ENCODE results near the gene DIP2C. TPM values are rescaled to one million over a fixed set of nuclear protein-coding genes. Genes with fewer than 3 reads are reported as not detected.
"Not testable (repeated sequence)": the region's sequence is repeated elsewhere in the genome, so short reads cannot be mapped to it uniquely, and the experiment has no call there.

Gene DIP2C
- total RNA-seq, 2 experiments from 2014 or later, result 0.22 to 0.54 TPM

GRCh38 chr10:649445-649797 is 40.0 kb downstream of the DIP2C start:
- no peaks in the 10 kb centered on the region for H3K36me3 Mint-ChIP-seq
- H3K27ac Mint-ChIP-seq, result no peak overlapping the region
- no peak overlapping the region for H3K4me3 Mint-ChIP-seq
- peaks cover 3% of the 10 kb centered on the region for H3K9me3 Mint-ChIP-seq
- H3K27me3 Mint-ChIP-seq, result peaks cover 6% of the 10 kb centered on the region
- DNase-seq, result no peak
- H3K4me1 Mint-ChIP-seq, result no peaks in the 10 kb centered on the region

DNA sequence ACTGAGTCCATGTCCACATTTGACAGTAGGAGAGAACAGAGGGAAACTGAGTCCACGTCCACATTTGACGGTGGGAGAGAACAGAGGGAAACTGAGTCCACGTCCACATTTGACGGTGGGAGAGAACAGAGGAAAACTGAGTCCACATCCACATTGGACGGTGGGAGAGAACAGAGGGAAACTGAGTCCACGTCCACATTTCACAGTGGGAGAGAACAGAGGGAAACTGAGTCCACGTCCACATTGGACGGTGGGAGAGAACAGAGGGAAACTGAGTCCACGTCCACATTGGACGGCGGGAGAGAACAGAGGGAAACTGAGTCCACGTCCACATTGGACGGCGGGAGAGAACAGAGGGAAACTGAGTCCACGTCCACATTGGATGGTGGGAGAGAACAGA is 42.4 kb downstream of the DIP2C start:
- not testable (repeated sequence) for H3K27ac Mint-ChIP-seq, H3K4me3 Mint-ChIP-seq, H3K36me3 Mint-ChIP-seq, H3K9me3 Mint-ChIP-seq, H3K4me1 Mint-ChIP-seq, DNase-seq, H3K27me3 Mint-ChIP-seq

DNA sequence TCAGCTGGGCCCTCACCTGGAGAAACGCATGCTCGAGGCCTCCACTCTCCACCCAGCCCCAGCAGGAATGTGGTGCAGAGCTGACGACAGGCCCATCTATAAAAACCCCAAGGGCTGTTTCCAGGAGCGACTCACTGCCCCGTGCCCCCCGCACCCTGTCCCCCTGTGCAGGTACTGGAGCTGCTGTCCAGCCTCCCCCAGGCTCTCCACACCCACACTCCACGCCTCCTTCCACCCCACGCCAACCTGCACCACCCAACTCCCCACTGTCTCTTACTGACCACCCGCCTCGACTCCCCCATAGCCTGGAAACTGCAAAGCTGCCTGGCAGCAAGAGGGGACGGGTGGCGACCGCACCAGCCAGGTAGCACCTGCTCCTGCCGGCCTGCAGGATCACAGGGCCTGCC is 43.3 kb downstream of the DIP2C start:
- no peaks in the 10 kb centered on the region for H3K4me1 Mint-ChIP-seq
- no peaks in the 10 kb centered on the region for H3K27me3 Mint-ChIP-seq
- no peak overlapping the region for H3K4me3 Mint-ChIP-seq
- no peak overlapping the region for H3K27ac Mint-ChIP-seq
- DNase-seq, result no peak
- peaks cover 3% of the 10 kb centered on the region for H3K9me3 Mint-ChIP-seq
- no peaks in the 10 kb centered on the region for H3K36me3 Mint-ChIP-seq

DNA sequence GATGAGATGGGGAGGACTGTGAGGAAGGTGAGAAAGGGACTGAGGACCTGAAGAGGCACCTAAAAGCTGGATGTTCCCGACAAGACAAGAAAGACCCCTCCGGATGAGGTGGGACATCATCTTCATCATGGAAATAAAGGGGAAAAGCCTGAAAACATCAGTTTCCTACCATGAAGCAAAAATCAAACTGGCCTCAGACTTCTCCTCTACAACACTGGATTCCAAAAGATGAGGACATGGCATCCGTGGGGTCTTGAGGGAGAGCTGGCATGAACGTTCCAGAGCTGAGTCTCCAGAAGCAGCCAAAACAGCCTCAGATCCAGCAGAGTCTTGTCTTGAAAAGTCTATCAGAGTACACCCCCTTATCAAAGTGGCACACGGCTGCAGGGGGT is 44.5 kb downstream of the DIP2C start:
- H3K4me1 Mint-ChIP-seq, result no peaks in the 10 kb centered on the region
- H3K27ac Mint-ChIP-seq, result no peak overlapping the region
- H3K4me3 Mint-ChIP-seq, result no peak overlapping the region
- H3K27me3 Mint-ChIP-seq, result no peaks in the 10 kb centered on the region
- no peaks in the 10 kb centered on the region for H3K36me3 Mint-ChIP-seq
- peaks cover 3% of the 10 kb centered on the region for H3K9me3 Mint-ChIP-seq
- no peak for DNase-seq

DNA sequence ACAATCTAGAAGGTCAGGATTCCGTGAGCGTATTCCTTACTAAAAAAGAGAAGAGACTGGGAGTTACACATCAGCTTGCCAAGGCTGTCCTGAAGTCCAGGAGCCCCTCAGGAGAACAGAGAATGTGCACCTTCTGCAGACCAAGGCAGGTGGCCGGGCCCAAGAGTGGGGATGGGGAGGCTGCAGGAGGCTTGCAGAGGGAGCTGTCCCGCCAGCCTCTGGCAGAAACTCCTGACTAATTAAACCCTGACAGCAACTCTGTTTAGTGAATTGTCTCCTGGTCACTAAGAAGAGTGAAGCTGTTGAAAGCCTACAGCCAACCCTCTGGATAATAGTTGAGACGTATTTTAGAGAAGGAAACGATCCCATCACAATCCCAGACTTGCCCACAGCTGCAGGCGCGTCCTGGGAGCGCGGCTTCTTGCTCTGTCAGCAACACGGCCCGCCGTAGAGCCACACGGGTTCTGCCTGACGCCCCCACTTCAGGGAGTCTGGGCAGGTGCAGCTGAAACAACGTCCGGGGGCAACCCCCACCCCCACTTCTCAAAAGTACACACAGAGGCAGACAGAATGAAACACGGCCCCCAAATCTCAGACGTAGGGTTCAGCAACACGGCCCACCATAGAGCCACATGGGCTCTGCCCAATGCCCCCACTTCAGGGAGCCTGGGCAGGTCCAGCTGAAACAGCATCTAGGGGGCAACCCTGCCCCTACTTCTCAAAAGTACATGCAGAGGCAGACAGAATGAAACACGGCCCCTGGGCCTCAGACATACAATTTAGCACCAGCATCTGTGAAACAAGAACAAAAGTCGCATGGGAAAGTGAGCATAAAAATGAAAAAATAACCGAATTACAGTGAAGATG is 45.2 kb downstream of the DIP2C start:
- no peak for DNase-seq
- Mint-ChIP-seq H3K9me3 (peaks cover 3% of the 10 kb centered on the region), H3K36me3 (no peaks in the 10 kb centered on the region), H3K4me3 (no peak overlapping the region), H3K27me3 (no peaks in the 10 kb centered on the region), H3K27ac (no peak overlapping the region), H3K4me1 (no peaks in the 10 kb centered on the region)

DNA sequence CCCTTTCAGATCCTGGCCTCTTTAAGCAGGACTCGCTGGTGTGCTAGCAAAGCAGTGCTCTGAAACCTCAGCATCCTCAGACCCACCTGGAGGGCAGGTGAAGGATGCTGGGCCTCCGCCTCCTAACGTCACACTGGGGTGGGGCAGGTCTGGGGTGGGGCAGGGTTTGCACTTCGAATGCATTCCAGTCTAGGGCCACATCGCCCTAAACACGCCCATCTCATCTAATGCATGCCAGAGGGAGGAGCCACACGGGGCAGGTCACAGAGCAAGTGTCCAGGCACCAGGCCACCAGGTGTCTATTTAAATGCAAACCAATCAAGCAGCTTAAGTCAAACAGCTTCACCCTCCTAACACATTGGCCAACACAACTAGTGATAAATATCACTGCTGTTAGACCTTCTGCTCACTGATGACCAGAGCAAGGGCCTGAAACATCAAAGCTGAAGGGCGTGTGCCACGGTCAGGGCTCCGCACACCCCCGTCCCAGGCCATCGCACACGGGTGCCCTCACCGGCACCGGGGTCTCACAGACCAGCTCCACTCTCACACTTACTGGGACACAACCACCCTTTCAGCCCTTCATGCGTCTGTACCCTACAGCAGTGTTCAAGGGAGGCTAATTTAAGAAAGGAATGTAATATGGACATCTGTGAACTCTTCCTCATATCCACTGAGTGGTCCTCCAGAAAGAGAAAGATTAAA is 47.1 kb downstream of the DIP2C start:
- H3K27ac Mint-ChIP-seq, result no peak overlapping the region

DNA sequence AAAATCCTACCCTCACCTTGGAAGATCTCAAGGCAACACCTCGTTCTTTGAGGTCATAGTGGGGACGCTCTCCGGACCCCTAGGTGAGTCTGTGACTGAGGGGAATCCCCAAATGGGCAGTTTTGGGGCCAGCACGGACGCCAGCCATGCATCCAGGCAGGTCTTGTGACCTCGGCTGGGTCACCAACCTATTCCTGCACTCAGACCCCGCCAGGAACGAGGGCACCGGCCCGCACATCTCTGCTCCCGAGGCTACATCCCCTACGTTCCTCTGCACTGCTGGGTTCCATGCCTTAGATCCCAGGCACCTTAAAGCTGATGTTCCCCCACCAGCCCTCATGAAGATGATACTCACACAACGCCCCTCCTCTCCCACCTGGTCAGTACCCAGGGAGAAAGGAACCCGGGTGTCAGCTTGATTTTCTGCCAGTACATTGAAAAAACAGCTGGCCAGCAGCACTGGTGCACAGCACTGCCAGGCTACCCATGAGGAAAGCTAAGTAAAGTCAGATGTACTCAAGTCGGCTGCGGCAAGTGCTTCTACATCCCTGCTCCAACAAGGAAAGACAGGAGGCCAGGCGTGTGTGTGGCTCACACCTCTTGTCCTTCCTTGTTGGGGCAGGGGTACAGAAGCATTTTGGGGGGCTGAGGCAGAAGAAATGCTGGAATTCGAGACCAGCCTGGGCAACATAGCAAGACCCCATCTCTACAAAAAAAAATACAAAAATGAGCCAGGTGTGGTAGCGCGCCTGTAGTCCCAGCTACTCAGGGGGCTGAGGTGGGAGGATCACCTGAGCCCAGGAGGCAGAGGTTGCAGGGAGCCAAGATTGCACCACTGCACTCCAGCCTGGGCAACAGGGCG is 48.1 kb downstream of the DIP2C start:
- Mint-ChIP-seq H3K27me3 (peaks cover 12% of the 10 kb centered on the region), H3K27ac (no peak overlapping the region), H3K9me3 (peaks cover 3% of the 10 kb centered on the region), H3K4me1 (no peaks in the 10 kb centered on the region), H3K4me3 (no peak overlapping the region), H3K36me3 (no peaks in the 10 kb centered on the region)
- no peak for DNase-seq

More for the DNA sequence above, 47.1 kb downstream of the DIP2C start:
- peaks cover 6% of the 10 kb centered on the region for H3K27me3 Mint-ChIP-seq
- peaks cover 3% of the 10 kb centered on the region for H3K9me3 Mint-ChIP-seq
- no peak for DNase-seq
- H3K4me1 Mint-ChIP-seq, result no peaks in the 10 kb centered on the region
- H3K4me3 Mint-ChIP-seq, result no peak overlapping the region
- H3K36me3 Mint-ChIP-seq, result no peaks in the 10 kb centered on the region

- Mint-ChIP-seq H3K27me3 (peaks cover 18% of the 10 kb centered on the region), H3K4me1 (no peaks in the 10 kb centered on the region), H3K36me3 (no peaks in the 10 kb centered on the region), H3K4me3 (no peak overlapping the region), H3K9me3 (peaks cover 3% of the 10 kb centered on the region), H3K27ac (no peak overlapping the region)
- DNase-seq, result no peak
Observed at GRCh38 chr10:640673-641045, 48.8 kb downstream of the DIP2C start.

- no peak overlapping the region for H3K27ac Mint-ChIP-seq
- no peaks in the 10 kb centered on the region for H3K36me3 Mint-ChIP-seq
- no peak overlapping the region for H3K4me3 Mint-ChIP-seq
- no peaks in the 10 kb centered on the region for H3K4me1 Mint-ChIP-seq
- peaks cover 3% of the 10 kb centered on the region for H3K9me3 Mint-ChIP-seq
- DNase-seq, result no peak
- H3K27me3 Mint-ChIP-seq, result peaks cover 19% of the 10 kb centered on the region
Observed at GRCh38 chr10:639751-640672, 49.5 kb downstream of the DIP2C start.

GRCh38 chr10:639001-639750 is 50.3 kb downstream of the DIP2C start:
- Mint-ChIP-seq H3K27ac (no peak overlapping the region), H3K9me3 (no peaks in the 10 kb centered on the region), H3K4me3 (no peak overlapping the region), H3K36me3 (no peaks in the 10 kb centered on the region), H3K4me1 (no peaks in the 10 kb centered on the region), H3K27me3 (peaks cover 27% of the 10 kb centered on the region)
- no peak for DNase-seq

DNA sequence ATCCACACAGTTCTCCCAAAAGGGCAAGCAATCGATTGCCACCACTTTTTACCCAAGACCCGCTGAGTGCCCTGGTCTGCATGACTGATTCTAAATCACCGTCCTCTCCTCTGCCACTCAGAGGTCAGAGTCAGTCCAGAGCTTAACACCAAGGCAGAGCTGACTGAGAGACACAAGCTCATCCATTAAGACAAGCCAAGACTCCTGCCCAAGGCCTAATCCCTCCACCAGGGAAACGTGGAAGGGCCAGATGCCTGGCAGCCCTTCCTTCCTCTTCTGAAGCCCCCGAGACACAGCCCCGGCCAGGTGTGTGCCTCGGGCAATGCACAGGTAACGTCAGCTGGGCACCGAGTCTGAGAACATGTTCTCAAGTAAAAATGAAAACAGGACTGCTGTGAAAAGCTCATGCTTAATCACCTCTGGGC is 51.7 kb downstream of the DIP2C start:
- Mint-ChIP-seq H3K27ac (no peak overlapping the region), H3K36me3 (no peaks in the 10 kb centered on the region), H3K4me3 (no peak overlapping the region), H3K9me3 (no peaks in the 10 kb centered on the region), H3K27me3 (peaks cover 30% of the 10 kb centered on the region), H3K4me1 (no peaks in the 10 kb centered on the region)
- no peak for DNase-seq

- no peak overlapping the region for H3K4me3 Mint-ChIP-seq
- no peaks in the 10 kb centered on the region for H3K36me3 Mint-ChIP-seq
Observed at GRCh38 chr10:637221-637620, 52.2 kb downstream of the DIP2C start.

GRCh38 chr10:636769-637168 is 52.7 kb downstream of the DIP2C start:
- Mint-ChIP-seq H3K27ac (no peak overlapping the region), H3K27me3 (peaks cover 30% of the 10 kb centered on the region)
- DNase-seq, result no peak

More at GRCh38 chr10:637221-637620, 52.2 kb downstream of the DIP2C start:
- Mint-ChIP-seq H3K4me1 (no peaks in the 10 kb centered on the region), H3K27me3 (peaks cover 30% of the 10 kb centered on the region), H3K9me3 (no peaks in the 10 kb centered on the region), H3K27ac (no peak overlapping the region)
- DNase-seq, result no peak

More at GRCh38 chr10:636769-637168, 52.7 kb downstream of the DIP2C start:
- Mint-ChIP-seq H3K4me3 (no peak overlapping the region), H3K9me3 (no peaks in the 10 kb centered on the region), H3K36me3 (no peaks in the 10 kb centered on the region), H3K4me1 (no peaks in the 10 kb centered on the region)
